Measurements from ENCODE around the gene CCDC170. TPM values are rescaled to one million over a fixed set of nuclear protein-coding genes. Genes with fewer than 3 reads are reported as not detected.

The CCDC170 gene
- total RNA-seq, 1 donor from 2014 or later: 0.07 TPM

GRCh38 chr6:151475653-151476523, 17.9 kb upstream of the CCDC170 start:
- no peaks in the 10 kb centered on the region for H3K4me1 ChIP-seq
- no peaks in the 10 kb centered on the region for H4K20me1 ChIP-seq (ENCODE audit: low read depth)
- no peaks in the 10 kb centered on the region for H3K27me3 ChIP-seq
- Mint-ChIP-seq H3K27me3 (ENCODE audit: insufficient read depth, low read depth) (no peaks in the 10 kb centered on the region), H3K9me3 (no peaks in the 10 kb centered on the region), H3K36me3 (no peaks in the 10 kb centered on the region), H3K4me1 (no peaks in the 10 kb centered on the region), H3K4me3 (no peak overlapping the region), H3K27ac (no peak overlapping the region)
- H3K36me3 ChIP-seq: no peaks in the 10 kb centered on the region
- no peak overlapping the region for H3K27ac ChIP-seq
- no peaks in the 10 kb centered on the region for H3F3A ChIP-seq (ENCODE audit: low read depth)
- H3K4me2 ChIP-seq: peak overlapping the region; percentile 42
- no peaks in the 10 kb centered on the region for H3K79me2 ChIP-seq (ENCODE audit: low read depth)
- DNase-seq (ENCODE audit: low spot score): peak; percentile 70
- H3K9me3 ChIP-seq (ENCODE audit: low read depth): no peaks in the 10 kb centered on the region
- no peak overlapping the region for H3K4me3 ChIP-seq
- H2AFZ ChIP-seq (replicated peaks): peak overlapping the region; percentile 58
- H3K9ac ChIP-seq: no peak overlapping the region
- TF ChIP-seq, protein P1, sequence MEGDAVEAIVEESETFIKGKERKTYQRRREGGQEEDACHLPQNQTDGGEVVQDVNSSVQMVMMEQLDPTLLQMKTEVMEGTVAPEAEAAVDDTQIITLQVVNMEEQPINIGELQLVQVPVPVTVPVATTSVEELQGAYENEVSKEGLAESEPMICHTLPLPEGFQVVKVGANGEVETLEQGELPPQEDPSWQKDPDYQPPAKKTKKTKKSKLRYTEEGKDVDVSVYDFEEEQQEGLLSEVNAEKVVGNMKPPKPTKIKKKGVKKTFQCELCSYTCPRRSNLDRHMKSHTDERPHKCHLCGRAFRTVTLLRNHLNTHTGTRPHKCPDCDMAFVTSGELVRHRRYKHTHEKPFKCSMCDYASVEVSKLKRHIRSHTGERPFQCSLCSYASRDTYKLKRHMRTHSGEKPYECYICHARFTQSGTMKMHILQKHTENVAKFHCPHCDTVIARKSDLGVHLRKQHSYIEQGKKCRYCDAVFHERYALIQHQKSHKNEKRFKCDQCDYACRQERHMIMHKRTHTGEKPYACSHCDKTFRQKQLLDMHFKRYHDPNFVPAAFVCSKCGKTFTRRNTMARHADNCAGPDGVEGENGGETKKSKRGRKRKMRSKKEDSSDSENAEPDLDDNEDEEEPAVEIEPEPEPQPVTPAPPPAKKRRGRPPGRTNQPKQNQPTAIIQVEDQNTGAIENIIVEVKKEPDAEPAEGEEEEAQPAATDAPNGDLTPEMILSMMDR (IDR thresholded peaks at IDR 0.05): peak; percentile 96
- TF ChIP-seq EZH2phosphoT487 (IDR thresholded peaks at IDR 0.05): no peak

GRCh38 chr6:151477726-151478125, 16.1 kb upstream of the CCDC170 start:
- Histone ChIP-seq H4K20me1 (ENCODE audit: low read depth) (no peaks in the 10 kb centered on the region), H3K27ac (no peak overlapping the region), H3K4me3 (no peak overlapping the region), H3K9me3 (ENCODE audit: low read depth) (no peaks in the 10 kb centered on the region), H3K9ac (no peak overlapping the region), H3K4me2 (no peak overlapping the region), H3K79me2 (ENCODE audit: low read depth) (no peaks in the 10 kb centered on the region), H3K27me3 (no peaks in the 10 kb centered on the region), H3K36me3 (no peaks in the 10 kb centered on the region), H3K4me1 (no peaks in the 10 kb centered on the region), H2AFZ (replicated peaks) (no peak overlapping the region), H3F3A (ENCODE audit: low read depth) (no peaks in the 10 kb centered on the region)
- Mint-ChIP-seq H3K27ac (no peak overlapping the region), H3K4me1 (no peaks in the 10 kb centered on the region), H3K27me3 (ENCODE audit: insufficient read depth, low read depth) (no peaks in the 10 kb centered on the region), H3K9me3 (no peaks in the 10 kb centered on the region), H3K4me3 (no peak overlapping the region), H3K36me3 (no peaks in the 10 kb centered on the region)
- DNase-seq (ENCODE audit: low spot score): no peak
- no peak for TF ChIP-seq EZH2phosphoT487 (IDR thresholded peaks at IDR 0.05)
- TF ChIP-seq, protein P1 (IDR thresholded peaks at IDR 0.05): no peak
- TF ChIP-seq EZH2 (IDR thresholded peaks at IDR 0.05): no peak

- Histone ChIP-seq H3K79me2 (ENCODE audit: low read depth) (no peaks in the 10 kb centered on the region), H2AFZ (replicated peaks) (no peak overlapping the region), H3K9me3 (ENCODE audit: low read depth) (no peaks in the 10 kb centered on the region), H4K20me1 (ENCODE audit: low read depth) (no peaks in the 10 kb centered on the region), H3K4me3 (no peak overlapping the region), H3K27me3 (no peaks in the 10 kb centered on the region), H3F3A (ENCODE audit: low read depth) (no peaks in the 10 kb centered on the region), H3K27ac (no peak overlapping the region), H3K36me3 (no peaks in the 10 kb centered on the region), H3K4me1 (no peaks in the 10 kb centered on the region), H3K9ac (no peak overlapping the region), H3K4me2 (no peak overlapping the region)
- H3K4me1 Mint-ChIP-seq: no peaks in the 10 kb centered on the region
- no peaks in the 10 kb centered on the region for H3K9me3 Mint-ChIP-seq
- TF ChIP-seq EZH2 (IDR thresholded peaks at IDR 0.05): no peak
- no peak for TF ChIP-seq EZH2phosphoT487 (IDR thresholded peaks at IDR 0.05)
- TF ChIP-seq, protein P1 (IDR thresholded peaks at IDR 0.05): no peak
- no peak for DNase-seq (ENCODE audit: low spot score)
- H3K36me3 Mint-ChIP-seq: no peaks in the 10 kb centered on the region
- H3K4me3 Mint-ChIP-seq: no peak overlapping the region
- no peak overlapping the region for H3K27ac Mint-ChIP-seq
- H3K27me3 Mint-ChIP-seq (ENCODE audit: insufficient read depth, low read depth): no peaks in the 10 kb centered on the region
Measured at GRCh38 chr6:151478670-151479069, 15.1 kb upstream of the CCDC170 start.

Measured in neural progenitor cell (in vitro differentiated cells).